Breast epithelium (tissue), 3 donors: ENCODE results near the gene GFOD1.

Experiments used
- CTCF ChIP-seq, 3 donors: fragments of 450-650 bp; IDR thresholded peaks; one replicate each; pipeline ENCODE4 v1.5.1; 2016 to 2017; ENCODE audit warnings: antibody characterized with exemption in 3 of 3, mild to moderate bottlenecking in 3 of 3, moderate library complexity in 3 of 3
- POLR2A ChIP-seq: fragments of 450-650 bp; IDR thresholded peaks from one replicate; pipeline ENCODE4 v1.6.1; 2016; ENCODE audit warnings: antibody characterized with exemption, mild to moderate bottlenecking, moderate library complexity
- POLR2AphosphoS5 ChIP-seq, 3 donors: sonication (generic); formaldehyde crosslinking; IDR thresholded peaks; one replicate each; pipeline ENCODE4 v1.6.1; 2017; ENCODE audit warnings: antibody characterized with exemption in 3 of 3

- TF ChIP-seq CTCF (IDR thresholded peaks at IDR 0.05) (no peak), POLR2A (no peak), POLR2AphosphoS5 (IDR thresholded peaks at IDR 0.05) (no peak)
These were observed 75.9 kb downstream of the GFOD1 start for GRCh38 chr6:13411484-13411883.
